Suppressor macrophage treated with lipopolysaccharide for 4 hours (primary cell): ENCODE results near the gene G6PC1.
"Not testable (repeated sequence)": the region's sequence is repeated elsewhere in the genome, so short reads cannot be mapped to it uniquely, and the experiment has no call there.

ENCODE experiments used
- DNase-seq: peaks from one replicate; pipeline ENCODE4 v3.0.0-alpha.2; 2020

G6PC1 gene

DNA sequence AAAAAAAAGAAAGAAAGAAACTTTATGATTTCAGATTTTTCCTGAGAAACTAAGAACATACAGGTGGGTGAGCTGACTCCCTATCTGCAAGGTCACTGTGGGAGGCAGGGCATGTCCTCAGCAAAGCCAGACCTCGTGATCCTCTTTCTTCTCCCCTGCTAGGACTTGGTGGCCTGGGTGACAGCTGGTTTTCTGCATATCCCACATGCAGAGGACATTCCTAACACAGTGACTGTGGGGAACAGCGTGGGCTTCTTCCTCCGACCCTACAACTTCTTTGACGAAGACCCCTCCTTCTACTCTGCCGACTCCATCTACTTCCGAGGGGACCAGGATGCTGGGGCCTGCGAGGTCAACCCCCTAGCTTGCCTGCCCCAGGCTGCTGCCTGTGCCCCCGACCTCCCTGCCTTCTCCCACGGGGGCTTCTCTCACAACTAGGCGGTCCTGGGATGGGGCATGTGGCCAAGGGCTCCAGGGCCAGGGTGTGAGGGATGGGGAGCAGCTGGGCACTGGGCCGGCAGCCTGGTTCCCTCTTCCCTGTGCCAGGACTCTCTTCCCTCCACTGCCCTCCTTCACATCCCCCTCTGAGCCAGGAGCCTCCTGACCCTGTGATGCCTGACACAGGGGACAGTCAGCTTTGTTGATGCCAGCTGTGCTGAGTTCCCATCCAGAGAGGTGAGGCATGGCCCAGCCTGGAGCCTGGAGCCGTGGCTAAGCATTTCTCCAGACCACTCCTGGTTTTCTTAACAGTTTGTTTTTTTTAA lies 26.5 kb upstream of the G6PC1 start:
- DNase-seq, result not testable (repeated sequence)

DNA sequence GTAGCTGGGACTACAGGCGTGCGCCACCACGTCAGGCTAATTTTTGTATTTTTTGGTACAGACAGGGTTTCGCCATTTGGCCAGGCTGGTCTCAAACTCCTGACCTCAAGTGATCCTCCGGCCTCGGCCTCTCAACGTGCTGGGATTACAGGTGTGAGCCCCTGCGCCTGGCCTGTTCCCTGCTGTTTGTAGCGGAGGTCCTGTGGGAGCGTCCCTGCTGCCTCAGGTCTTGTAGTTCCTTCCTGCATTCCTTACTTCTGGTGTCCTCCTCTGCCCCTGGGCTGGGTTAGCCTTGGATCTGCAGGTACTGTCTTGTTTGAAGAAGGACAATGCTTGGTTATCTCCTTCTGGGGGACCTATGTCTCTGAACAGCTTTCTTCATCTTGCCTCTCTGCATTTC lies 23.6 kb upstream of the G6PC1 start:
- no peak for DNase-seq

DNA sequence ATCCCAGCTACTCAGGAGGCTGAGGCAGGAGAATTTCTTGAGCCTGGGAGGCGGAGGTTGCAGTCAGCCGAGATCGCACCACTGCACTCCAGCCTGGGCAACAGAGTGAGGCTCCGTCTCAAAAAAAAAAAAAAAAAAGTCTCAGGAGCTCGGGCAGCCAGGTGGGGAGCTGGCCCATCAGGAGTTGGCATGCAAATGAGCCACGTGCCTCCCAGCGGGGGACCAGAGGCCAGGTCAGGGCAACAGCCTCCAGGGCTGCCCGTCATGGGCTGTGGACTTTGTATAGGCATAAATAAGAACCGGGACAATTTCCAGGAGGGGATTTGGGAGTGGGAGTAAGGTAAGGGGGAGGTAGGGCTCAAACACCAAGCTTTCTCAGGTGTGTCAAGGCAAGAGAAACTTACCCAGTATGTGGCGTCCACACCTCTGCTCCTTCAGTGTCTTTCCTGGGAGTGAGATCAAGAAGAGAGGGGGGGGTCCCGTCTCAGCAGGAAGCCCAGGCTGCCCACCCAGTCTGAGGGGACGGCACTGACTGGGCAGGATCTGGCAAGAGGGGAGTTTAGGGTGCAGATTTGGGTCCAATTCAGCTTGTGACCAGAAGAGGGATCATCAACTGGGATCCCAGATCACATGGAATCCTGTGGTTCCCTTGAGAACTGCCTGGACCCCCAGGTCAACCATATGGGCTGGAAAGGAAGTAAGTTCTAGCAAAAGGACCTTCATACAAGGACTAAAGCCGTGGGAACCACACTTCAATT lies 22.3 kb upstream of the G6PC1 start:
- no peak for DNase-seq

DNA sequence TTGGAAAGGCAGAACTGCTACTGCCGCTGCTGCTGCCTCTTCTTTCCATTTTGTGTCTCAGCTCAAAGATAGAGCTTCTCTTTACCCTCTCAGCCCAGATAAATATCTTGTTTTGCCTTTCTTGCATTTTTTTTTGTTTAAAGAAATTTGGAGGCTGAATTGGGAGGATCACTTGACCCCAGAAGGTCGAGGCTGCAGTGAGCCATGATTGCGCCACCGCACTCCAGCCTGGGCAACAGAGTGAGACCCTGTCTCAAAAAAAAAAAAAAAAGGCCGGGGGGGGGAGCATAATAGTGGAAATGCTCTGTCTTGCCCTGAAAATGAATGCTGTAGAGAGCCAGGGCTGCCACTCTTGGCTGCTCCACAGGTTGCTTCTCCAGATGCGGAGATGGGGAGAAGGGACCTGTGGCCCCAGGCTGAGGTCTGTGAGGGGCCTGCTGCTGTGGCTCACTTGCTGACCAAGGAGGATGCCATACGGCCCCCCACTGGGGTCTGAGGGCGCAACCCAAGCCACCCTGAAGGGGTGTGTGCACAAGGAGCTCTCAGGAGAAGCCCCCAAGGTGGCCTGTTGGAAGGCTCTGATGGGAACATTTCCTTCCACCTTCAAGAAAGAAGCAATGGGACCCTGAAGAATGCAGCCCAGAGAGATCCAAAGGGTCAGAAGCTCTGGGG lies 21.5 kb upstream of the G6PC1 start:
- DNase-seq, result no peak

DNA sequence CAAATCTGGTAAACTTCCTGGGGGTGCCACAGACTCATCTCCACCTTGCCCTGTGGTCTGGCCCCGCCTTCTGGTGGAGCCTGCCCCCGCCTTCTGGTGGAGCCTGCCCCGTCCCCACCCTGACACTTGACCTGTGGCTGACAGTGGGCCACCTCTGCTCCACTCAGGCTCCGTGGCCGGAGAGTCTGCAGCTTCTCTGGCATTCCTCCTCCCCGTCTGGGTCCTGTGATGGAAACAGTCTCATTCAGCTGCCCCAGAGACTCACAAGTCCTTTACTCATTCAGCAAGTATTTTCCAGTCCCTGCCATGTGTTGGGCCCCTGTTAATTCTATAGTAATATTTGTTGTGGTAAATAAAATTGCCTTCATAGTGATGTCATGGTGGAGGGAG lies 21.0 kb upstream of the G6PC1 start:
- no peak for DNase-seq

DNA sequence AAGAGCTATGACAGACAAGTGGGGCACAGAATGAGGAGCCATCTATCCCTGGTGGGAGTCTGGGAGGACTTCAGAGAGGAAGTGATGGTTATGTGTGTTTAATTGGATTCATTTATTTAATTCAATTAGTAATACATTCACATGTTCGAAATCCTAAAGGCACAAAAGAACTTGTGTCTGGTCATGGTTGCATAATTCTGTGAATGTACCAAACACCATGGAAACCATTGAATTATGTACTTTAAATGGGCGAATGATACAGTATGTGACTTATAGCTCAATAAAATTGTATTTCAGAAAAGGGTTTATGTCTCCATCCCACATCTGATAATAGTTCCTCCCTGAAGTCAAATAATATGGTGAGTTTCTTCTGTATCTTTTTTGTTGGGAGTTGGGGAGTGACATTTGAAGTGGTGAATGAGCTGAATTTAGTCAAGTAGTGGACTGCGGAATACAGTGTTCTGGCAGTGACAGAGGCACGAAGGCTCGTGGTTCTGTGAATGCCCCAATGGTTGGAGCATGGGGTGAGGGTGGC lies 19.8 kb upstream of the G6PC1 start:
- no peak for DNase-seq

DNA sequence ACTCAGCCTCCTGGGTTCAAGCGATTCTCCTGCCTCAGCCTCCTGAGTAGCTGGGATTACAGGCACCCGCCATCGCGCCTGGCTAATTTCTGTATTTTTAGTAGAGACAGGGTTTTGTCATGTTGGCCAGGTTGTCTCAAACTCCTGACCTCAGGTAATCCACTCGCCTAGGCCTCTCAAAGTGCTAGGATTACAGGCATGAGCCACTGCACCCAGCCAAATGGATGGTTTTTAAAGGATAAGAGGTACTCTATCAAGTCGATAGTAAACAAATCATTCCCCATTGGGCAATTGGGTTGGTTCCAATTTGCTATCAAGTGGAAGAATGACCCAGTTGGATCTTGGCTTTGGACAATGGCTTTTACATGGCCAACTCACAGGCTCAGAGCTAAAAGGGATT lies 18.9 kb upstream of the G6PC1 start:
- not testable (repeated sequence) for DNase-seq

DNA sequence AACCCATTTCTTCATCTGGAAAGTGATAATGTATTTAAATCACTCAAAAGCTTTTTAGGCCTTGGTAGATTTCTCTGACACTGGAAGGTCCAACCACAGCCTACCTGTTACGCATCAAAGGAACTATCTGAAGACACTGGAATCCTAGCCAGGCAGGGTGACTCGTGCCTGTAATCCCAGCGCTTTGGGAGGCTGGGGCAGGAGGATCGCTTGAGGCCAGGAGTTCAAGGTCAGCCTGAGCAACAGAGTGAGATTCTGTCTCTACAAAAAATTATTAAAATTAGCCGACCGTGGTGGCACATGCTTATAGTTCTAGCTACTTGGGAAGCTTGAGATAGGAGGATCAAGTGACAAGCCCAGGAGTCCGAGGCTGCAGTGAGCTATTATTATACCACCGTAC lies 18.4 kb upstream of the G6PC1 start:
- DNase-seq, result no peak

DNA sequence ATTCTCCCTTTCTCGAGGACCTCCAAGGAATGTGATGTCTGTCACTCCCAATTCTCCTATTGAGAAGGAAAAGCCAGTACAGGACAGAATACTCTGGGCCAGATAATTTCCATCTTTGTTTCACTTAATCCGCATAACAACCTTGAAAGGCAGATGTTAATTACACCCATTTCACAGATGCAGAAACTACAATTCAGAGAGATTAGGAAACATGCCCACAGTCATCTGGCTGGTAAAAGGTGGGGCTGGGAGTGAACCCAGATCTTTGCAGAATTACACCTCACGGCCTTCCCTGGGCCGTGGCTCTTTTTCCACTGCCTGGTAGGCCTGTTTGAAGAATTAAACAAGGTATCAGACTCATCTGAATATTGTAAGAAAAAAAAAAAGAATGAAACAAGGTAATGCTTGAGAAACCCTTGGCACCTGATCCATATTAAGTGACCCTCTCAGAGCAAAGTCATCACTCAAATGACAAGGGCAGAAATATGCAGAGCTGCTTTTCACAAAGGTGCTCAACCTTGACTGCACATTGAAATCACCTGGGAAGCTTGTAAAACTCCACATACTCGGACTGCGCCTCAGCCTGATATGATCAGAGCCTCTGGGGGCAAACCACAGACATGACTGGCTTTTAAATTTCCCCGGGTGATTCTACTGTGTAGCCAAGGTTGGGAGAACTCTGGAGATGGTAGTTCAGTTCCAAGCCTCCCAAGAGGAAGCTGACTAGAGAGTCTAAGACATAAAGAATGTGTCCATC lies 16.6 kb upstream of the G6PC1 start:
- DNase-seq, result no peak

DNA sequence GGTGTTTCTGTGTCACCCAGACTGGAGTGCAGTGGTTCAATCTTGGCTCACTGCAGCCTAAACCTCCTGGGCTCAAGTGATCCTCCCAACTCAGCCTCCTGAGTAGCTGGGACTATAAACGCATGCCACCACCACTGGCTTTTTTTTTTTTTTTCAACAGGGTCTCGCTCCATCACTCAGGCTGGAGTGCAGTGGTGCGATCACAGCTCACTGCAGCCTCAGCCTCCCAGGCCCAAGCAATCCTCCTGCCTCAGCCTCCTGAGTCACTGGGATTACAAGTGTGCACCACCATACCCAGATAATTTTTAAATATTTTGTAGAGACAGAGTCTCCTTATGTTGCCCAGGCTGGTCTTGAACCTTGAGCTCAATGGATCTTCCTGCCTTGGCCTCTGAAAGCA lies 14.8 kb upstream of the G6PC1 start:
- DNase-seq, result not testable (repeated sequence)

DNA sequence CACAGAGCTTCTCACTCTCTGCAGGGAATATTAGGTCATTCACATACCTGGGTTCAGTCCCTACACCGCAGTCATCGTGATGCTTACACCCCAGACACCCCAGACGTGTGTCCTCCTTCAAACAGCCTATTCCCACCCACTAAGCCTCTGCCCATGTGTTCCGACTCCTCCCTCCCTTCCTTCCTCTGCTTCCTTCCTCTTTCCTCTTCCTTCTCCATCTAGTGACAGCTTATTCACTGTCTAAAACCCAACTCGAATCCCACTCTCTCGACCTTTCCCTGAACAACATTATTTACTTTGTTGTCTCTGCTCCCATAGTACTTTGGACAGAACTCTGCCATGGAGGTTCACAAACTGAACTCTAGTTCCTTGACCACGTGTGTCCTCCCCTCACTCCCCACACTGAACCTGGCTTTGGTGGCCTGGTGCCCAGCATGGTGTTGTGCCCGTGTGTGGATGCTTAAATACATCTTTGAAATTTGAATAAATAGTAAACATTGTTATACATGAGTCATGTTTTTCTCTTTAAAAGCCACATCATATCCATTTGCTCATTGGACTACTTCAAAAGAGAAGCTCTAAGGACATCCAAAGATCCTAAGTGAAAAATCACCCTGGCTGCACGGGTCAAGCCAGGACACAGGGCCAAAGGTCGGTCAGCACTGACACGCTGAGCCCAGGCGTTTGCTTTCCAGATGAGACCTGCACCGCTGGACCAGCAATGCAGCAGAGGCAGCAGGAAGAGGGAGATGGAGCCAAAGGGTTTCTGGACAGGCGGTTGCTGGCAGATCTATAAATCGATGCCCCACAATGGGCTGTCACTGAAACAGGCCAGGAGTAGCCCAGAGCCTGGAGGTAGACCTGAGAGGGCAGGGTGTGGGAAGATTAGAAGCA lies 14.1 kb upstream of the G6PC1 start:
- peak; percentile 48 for DNase-seq

DNA sequence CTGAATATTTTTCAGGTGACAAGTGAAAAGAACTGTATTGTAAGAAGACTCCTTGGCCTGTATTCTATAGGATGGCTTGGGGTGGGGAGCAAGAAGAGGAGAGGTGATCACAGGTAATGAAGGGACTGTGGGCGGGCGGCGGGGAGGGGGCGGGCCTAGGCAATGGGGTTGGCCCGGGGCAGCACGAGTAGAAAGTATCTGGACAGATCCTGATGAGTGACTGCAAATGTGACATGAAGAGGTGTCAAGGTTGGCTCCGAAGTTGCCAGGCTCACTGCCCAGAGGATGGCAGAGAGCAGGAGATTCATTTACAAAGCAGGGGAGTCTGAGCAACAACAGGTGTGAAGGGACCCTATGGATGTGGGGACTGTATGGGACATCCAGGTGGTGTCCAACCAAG lies 10.8 kb upstream of the G6PC1 start:
- DNase-seq, result no peak

DNA sequence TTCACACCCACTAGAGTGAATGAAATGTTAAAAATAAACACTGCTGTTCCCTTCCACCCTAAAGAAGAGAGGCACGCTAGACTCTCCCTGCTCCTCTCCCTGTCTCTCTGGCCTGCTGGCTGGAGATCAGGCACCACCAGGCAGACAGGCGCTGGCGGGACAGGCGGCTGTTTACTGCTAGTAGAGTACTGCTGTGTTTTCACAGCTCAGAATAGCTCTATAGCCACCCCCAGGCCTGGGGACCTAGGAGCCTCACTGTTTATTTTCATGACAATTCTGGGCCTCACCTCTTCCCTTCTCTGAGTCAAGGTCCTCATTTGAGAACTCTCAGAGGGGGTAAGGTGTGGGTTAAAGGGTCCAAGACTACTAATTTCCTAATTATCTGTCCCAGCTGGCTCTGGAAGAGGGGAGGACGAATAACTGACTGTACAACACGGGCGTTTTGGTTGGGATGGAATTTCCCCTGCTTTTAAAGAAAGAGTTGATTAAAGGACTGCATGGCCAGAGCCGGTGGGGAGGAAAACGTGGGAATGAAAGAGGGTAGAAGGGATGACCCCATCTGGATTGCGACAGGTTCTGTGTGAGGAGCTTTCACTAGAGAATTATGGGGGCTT lies 9.0 kb upstream of the G6PC1 start:
- no peak for DNase-seq

DNA sequence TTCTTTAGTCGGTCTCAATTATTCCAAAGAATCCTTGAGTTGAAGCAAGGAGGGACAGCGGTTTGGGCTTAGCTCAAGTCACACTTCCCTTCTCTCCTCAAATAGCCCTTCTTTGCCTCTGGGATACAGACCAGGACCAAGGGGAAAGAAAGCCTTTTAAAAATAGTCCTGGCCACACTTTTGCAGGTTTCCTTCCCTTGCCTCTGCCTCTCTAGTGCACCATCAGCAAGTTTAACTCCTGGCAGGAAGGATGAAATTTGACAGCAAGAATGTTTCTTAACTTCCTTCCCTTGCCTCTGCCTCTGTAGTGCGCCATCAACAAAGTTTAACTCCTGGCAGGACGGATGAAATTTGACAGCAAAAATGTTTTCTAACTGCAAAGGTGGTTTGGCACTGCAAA lies 7.2 kb upstream of the G6PC1 start:
- DNase-seq, result peak; percentile 17

DNA sequence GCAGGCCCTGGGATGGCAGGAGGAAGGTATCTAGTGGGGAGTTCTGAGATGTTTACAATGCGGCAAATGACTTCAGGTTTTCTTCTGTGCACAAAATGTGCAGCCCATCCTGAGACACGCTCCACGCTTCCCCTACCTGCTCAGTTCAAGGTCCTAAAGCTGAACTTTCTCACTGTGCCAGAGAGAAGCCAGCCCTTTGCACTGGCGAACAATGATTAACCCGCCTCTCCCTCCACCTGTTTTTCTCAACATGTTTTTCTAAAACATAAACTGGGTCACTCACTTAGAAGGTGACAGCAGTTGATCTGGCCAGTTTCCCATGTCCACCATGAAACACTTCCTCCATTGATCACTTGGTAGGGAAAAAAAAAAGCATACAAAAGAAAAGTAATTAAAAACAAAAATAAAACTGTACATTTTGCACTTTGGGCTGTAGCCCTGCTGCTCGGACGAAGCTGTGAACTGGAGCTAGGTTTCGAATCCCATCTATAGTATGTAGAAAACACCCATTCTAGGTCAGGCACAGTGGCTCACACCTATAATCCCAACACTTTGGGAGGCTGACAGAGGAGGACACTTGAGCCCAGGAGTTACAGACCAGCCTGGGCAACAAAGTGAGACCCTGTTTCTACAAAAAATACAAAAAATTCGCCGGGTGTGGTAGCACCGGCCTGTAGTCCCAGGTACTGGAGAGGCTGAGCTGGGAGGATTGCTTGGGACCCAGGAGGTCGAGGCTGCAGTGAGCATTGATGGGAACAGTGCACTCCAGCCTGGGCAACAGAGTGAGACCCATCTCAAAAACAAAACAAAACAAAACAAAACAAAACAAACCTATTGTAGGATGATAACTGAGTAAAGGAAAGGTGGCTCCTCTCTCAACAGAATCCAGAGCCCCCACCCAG lies 6.1 kb upstream of the G6PC1 start:
- no peak for DNase-seq

DNA sequence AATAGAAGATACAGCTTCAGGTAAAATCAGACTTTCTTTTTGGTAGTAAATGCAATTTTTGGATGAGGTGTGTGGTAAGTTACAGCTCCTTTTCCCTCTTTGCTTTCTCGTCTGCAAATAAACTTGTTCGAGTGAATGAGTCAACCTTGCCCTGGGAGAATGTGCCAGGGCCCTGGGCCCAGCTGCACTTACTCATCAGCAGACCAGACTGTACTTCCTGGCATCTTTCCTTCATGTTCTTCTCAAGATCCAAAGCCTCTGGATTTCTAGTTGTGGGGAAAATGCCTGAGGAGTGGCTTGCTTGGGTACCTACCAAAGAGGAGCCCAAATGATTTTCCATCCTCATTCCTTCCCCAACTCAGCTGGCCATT lies 5.4 kb upstream of the G6PC1 start:
- peak; percentile 58 for DNase-seq

DNA sequence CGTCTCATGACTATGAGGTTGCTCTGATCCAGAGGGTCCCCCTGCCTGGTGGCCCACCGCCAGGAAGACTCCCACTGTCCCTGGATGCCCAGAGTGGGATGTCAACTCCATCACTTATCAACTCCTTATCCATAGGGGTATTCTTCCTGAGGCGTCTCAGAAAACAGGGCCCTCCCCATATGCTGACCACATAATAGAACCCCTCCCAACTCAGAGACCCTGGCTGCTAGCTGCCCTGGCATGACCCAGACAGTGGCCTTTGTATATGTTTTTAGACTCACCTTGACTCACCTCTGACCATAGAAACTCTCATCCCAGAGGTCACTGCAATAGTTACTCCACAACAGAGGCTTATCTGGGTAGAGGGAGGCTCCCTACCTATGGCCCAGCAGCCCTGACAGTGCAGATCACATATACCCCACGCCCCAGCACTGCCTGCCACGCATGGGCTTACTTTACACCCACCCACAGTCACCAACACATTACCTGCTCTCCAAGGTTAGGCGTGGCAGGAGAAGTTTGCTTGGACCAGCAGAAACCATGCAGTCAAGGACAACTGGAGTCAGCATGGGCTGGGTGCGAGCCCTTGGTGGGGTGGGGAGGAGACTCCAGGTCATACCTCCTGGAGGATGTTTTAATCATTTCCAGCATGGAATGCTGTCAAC lies 2.3 kb upstream of the G6PC1 start:
- no peak for DNase-seq

DNA sequence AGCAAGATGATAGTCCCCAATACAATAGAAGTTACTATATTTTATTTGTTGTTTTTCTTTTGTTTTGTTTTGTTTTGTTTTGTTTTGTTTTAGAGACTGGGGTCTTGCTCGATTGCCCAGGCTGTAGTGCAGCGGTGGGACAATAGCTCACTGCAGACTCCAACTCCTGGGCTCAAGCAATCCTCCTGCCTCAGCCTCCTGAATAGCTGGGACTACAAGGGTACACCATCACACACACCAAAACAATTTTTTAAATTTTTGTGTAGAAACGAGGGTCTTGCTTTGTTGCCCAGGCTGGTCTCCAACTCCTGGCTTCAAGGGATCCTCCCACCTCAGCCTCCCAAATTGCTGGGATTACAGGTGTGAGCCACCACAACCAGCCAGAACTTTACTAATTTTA lies 618 bp upstream of the G6PC1 start:
- not testable (repeated sequence) for DNase-seq

DNA sequence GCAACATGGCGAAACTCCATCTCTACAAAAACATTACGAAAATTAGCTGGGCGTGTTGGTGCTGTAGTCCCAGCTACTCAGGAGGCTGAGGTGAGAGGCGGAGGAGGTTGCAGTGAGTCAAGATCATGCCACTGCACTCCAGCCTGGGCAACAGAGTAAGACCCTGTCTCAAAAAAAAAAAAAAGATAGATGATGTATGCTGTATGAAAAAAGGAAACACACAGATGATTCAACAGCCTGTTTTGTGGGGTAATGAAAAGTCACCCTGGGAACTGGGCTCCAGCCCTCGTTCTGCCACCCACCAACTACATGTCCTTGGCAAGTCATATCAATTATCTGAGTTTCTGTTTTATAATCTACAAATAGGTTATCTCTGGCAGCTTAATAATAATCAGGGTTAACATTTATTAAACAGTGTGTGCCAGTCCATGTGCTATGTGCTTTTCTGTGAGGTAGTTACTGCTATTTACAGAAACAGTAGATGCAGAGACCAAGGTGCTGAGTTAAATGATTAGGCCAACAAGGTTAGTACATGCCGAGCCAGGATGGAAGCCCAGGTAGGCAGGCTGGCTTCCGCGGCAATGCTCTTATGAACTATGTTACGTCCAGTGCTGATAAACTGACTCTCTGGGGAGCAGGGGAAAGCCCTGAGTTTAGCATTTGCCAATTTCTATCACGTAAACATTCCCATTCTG lies 1.1 kb downstream of the G6PC1 start:
- DNase-seq, result peak; percentile 56
